ENCODE measurements around the gene GPX7.

Gene GPX7

DNA sequence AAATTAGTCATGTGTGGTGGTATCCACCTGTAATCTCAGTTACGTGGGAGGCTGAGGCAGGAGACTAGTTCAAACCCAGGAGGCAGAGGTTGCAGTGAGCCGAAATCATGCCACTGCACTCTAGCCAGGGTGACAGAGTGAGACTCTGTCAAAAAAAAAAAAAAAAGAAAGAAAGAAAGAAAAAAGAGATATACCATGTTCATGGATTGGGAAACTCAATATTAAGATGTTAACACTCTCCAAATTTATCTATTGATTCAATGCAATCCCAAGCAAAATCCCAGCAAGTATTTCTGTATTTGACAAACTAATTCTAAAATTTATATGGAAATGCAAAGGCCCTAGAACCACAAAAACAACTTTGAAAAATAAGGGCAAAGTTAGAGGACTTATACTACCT, 19.8 kb downstream of the GPX7 start:
- DNase-seq (ENCODE audit: low read depth in 2 of 2): no peak
- TF ChIP-seq CTCF (IDR thresholded peaks at IDR 0.05; ENCODE audit: low read depth, low read length): no peak
- H3K4me3 ChIP-seq (replicated peaks in 1 of 2; ENCODE audit: low read depth in 2 of 2, low read length in 2 of 2): no peak overlapping the region

DNA sequence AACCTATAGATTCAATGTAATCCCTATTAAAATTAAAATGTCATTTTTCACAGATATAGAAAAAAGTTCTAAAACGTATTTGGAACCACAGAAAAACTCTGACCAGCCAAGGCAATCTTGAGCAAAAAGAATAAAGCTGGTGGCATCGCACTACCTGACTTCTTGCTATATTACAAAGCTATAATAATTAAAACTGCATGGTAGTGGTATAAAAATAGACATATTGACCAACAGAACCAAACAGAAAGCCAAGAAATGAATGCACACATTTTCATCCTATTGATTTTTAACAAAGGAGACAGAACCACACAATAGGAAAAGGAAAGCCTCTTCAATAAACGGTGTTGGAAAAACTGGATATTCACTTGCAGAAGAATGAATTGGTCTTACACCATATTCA, 21.6 kb downstream of the GPX7 start:
- no peak for TF ChIP-seq CTCF (IDR thresholded peaks at IDR 0.05; ENCODE audit: low read depth, low read length)
- no peak overlapping the region for H3K4me3 ChIP-seq (replicated peaks in 1 of 2; ENCODE audit: low read depth in 2 of 2, low read length in 2 of 2)
- no peak for DNase-seq (ENCODE audit: low read depth in 2 of 2)

GRCh38 chr1:52627028-52627427, 24.9 kb downstream of the GPX7 start:
- H3K4me3 ChIP-seq (replicated peaks in 1 of 2; ENCODE audit: low read depth in 2 of 2, low read length in 2 of 2): no peak overlapping the region
- no peak for DNase-seq (ENCODE audit: low read depth in 2 of 2)
- TF ChIP-seq CTCF (IDR thresholded peaks at IDR 0.05; ENCODE audit: low read depth, low read length): no peak

DNA sequence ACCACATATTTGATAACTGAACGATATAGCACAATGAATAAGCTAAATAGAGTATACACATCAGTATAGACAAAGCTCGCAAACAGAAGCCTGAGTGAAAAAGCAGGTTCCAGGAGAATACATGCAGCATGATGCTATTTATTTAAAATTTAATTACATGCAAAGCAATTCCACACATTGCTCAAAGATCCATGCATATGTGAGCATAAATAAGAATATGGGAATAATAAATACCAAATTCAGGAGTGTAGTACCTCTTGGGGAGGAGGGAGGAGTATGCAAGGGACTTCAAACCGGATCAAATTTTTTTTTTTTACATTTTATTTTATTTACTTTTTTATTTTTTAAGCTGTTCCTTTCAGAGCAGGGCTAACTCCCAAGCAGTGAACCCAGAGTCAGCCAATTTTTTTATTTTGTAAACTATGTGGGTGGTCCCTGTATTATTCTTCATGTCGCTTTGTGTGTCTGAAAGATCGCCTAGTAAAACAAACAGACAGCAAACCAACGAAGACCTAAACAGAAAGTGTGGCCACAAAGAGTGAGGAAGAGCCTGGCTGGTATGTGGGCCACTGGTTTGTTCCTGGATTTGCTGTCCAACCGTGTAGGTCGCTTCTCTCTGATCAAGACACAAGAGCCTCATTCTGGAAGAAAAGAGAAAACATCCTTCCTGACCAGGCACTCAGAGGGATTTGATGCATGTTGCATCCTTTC, 26.6 kb downstream of the GPX7 start:
- no peak overlapping the region for H3K4me3 ChIP-seq (replicated peaks in 1 of 2; ENCODE audit: low read depth in 2 of 2, low read length in 2 of 2)
- no peak for TF ChIP-seq CTCF (IDR thresholded peaks at IDR 0.05; ENCODE audit: low read depth, low read length)

DNA sequence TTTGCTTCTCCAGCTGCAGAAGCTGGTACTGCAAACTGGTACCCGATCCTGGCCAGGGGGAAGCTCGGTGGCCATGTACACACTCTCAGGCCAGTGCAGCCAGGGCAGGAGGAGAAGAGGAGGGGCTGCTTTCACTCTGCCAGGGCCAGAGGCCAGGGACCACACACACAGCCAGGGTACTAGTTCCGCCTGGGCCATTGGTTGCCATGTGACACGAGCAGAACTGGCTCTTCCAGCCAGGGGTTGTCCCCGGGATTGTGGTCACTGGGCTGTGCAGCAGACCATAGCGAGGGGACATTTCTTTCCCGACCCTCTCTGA, 27.1 kb downstream of the GPX7 start:
- H3K4me3 ChIP-seq (replicated peaks in 1 of 2; ENCODE audit: low read depth in 2 of 2, low read length in 2 of 2): no peak overlapping the region
- no peak for TF ChIP-seq CTCF (IDR thresholded peaks at IDR 0.05; ENCODE audit: low read depth, low read length)
- no peak for DNase-seq (ENCODE audit: low read depth in 2 of 2)

More for the DNA sequence above, 26.6 kb downstream of the GPX7 start:
- DNase-seq (ENCODE audit: low read depth in 2 of 2): no peak

DNA sequence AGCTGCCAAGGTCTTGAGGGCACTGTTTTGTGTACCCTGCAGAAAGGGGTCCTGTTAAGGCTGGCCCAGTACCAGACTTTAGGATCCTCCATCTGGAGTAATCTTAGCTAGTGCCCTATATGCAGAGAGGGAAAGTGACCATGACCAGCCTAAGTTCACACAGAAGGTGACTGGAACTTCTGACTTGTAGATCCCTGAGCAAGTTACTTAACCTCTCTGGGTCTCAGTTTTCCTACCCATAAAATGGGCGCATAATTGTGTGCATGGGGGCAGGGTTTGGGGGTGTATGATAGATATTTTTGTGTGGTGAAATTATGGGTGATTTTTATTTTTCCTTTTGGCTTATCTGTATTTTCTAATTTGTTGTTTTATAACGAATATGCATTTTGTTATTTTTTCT, 27.5 kb downstream of the GPX7 start:
- no peak for TF ChIP-seq CTCF (IDR thresholded peaks at IDR 0.05; ENCODE audit: low read depth, low read length)
- no peak overlapping the region for H3K4me3 ChIP-seq (replicated peaks in 1 of 2; ENCODE audit: low read depth in 2 of 2, low read length in 2 of 2)

DNA sequence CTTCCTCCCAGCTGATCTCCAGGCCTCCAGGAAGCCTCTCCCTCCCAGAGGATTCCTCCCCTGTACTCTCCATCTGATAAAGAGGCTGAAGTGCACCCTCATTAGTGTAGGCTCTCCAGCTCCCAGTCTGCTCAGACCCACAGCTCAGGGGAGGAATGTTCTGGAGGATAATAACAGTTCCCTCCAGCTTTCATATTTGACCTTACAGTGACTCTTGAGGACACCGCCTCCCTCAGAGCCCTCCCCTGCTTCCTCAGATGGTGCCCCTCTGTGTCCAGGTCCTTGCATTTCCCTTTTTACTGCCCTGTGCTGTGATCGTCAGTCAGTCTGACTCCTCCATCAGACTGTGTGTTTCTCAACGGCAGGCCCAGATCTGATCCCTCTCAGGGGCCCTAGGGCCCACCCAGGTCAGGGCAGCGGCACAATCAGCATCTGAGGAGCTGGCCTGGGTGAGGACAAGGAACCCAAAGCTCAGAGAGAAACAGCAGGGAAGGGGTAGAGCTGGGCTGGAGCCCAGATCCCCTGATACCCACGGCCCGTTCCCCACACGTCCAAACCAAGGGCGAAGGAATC, 29.7 kb downstream of the GPX7 start:
- H3K4me3 ChIP-seq (replicated peaks in 1 of 2; ENCODE audit: low read depth in 2 of 2, low read length in 2 of 2): no peak overlapping the region
- TF ChIP-seq CTCF (IDR thresholded peaks at IDR 0.05; ENCODE audit: low read depth, low read length): no peak
- no peak for DNase-seq (ENCODE audit: low read depth in 2 of 2)

More for the DNA sequence above, 27.5 kb downstream of the GPX7 start:
- DNase-seq (ENCODE audit: low read depth in 2 of 2): no peak
